Esophagus muscularis mucosa (tissue), 4 donors: ENCODE data around the gene FAM171A1. TPM values are rescaled to one million over a fixed set of nuclear protein-coding genes. Genes with fewer than 3 reads are reported as not detected.

Source experiments
- DNase-seq: peaks from one replicate; pipeline ENCODE4 v3.0.0-alpha.2; 2017; ENCODE audit errors: extremely low spot score
- H3K27ac ChIP-seq, 4 donors: fragments of 200-600 bp; sonication (generic); replicated peaks in 1 of 4; 1 replicate in 3 of 4; 2 replicates in 1 of 4; pipeline ENCODE4 v1.5.1; 2016 to 2019; ENCODE audit warnings: mild to moderate bottlenecking in 1 of 4
- H3K27me3 ChIP-seq, 4 donors: fragments of 200-600 bp; sonication (generic); one replicate each; pipeline versions ENCODE4 v1.5.1 to v1.6.0; 2016 to 2019
- H3K36me3 ChIP-seq, 4 donors: fragments of 200-600 bp; sonication (generic); one replicate each; pipeline ENCODE4 v1.5.1; 2016 to 2019
- H3K4me1 ChIP-seq, 4 donors: fragments of 200-600 bp; sonication (generic); one replicate each; pipeline ENCODE4 v1.5.1; 2016 to 2019
- H3K4me3 ChIP-seq, 4 donors: fragments of 200-600 bp; sonication (generic); 1 replicate in 2 of 4; 2 replicates in 2 of 4; pipeline ENCODE4 v1.5.1; 2016 to 2019; ENCODE audit warnings: mild to moderate bottlenecking in 4 of 4, moderate library complexity in 1 of 4
- H3K9me3 ChIP-seq, 4 donors: fragments of 200-600 bp; sonication (generic); 1 replicate in 3 of 4; 2 replicates in 1 of 4; pipeline ENCODE4 v1.5.1; 2016 to 2019
- EP300 ChIP-seq: sonication (generic); formaldehyde crosslinking; IDR thresholded peaks from one replicate; pipeline ENCODE4 v1.6.1; 2017; ENCODE audit warnings: antibody characterized with exemption
- POLR2A ChIP-seq: fragments of 450-650 bp; IDR thresholded peaks from one replicate; pipeline ENCODE4 v1.6.1; 2017; ENCODE audit warnings: antibody characterized with exemption, moderate library complexity, mild to moderate bottlenecking, low read depth
- POLR2AphosphoS5 ChIP-seq, 2 donors: sonication (generic); formaldehyde crosslinking; IDR thresholded peaks; one replicate each; pipeline ENCODE4 v1.6.1; 2017; ENCODE audit warnings: antibody characterized with exemption in 2 of 2
- WGBS: methylation state at CpG from one replicate; pipeline ENCODE4 v1.1.5; 2018; 5-methylcytosine and 5-hydroxymethylcytosine counted together
- intact Hi-C: fragments of 100-400 bp; cut with DNase I; formaldehyde crosslinking; loops from one replicate; pipeline ENCODE4 v1.15.1; 2023
- total RNA-seq, 4 donors: library from RNA; depleted of rRNA; stranded (reverse); fragments of >200 nt; gene quantifications; one replicate each; pipeline versions ENCODE4 v1.1.0 to v1.2.1, GENCODE V29; 2016
- TF ChIP-seq, protein P1 (sequence below), 3 experiments: fragments of 200-600 bp in 2 of 3; fragments of 450-650 bp in 1 of 3; sonication (generic) in 2 of 3; IDR thresholded peaks; one replicate each; pipeline ENCODE4 v1.5.1; 2017 to 2019; ENCODE audit warnings: antibody characterized with exemption in 3 of 3, mild to moderate bottlenecking in 2 of 3, moderate library complexity in 1 of 3

Gene FAM171A1
- total RNA-seq, 4 donors from 2014 or later, result 7.1 to 15.0 (median 12.6) TPM

DNA sequence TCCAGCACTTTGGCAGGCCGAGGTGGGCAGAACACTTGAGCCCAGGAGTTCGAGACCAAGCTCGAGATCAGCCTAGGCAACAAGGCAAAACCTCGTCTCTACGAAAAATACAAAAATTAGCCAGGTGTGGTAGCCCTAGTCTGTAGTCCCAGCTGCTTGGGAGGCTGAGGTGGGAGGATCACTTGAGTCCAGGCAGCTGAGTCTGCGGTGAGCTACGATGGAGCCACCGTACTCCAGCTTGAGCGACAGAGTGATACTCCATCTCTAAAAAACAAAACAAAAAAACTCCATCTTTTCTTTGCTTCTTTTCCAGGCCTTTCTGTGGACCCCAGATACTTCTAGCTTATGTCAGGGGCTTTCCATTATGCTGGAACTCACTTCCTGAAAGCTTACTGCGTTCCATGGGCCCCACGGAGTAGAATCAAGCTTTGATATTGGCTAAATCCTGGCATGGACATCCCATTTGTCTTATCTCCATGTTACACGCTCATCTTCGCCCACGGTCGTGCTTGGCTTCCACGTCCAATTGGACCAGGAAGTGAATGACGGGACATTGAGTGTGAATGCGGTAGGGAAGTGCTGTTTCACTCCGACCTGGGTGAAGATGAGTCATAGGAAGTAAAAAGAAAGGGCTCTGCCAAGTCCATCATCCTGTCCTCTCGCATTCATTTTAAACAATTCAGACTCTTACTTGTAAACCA is 45.7 kb downstream of the FAM171A1 start:
- intact Hi-C loops, result no loop called here
- Histone ChIP-seq H3K36me3 (no peaks in the 10 kb centered on the region), H3K27ac (peak overlapping the region; percentile 12 to 60 (median 56)), H3K4me3 (peak overlapping the region in 1 of 4 donors; percentile 26), H3K27me3 (no peaks in the 10 kb centered on the region), H3K9me3 (no peaks in the 10 kb centered on the region), H3K4me1 (peaks cover 16 to 38% (median 36%) of the 10 kb centered on the region in 4 donors)
- no peak for DNase-seq
- 66% methylated on average over 20 of the region's 20 CpGs for WGBS
- no peak for TF ChIP-seq EP300
- peak in 1 of 2 donors; percentile 30 for TF ChIP-seq POLR2AphosphoS5 (IDR thresholded peaks at IDR 0.05)

DNA sequence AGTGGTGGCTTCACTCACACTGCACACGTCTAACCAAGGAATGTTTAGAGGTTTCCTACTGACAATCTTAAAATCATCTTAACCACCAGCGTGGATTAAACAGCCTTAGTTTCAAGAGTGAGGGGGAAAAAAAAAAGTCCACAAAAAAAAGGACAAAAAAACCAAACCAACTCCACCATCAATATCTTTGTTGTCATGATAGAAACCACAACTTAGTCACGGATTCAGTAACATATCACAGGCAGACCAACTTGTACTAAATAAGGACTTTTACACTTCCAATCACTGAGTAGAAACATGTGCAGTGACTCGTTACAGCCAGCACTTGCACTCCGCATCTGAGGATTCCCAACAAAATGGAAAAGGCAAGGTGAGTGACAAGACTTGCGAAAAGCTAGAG is 46.5 kb downstream of the FAM171A1 start:
- DNase-seq, result no peak
- TF ChIP-seq POLR2A, result no peak
- no peak for TF ChIP-seq POLR2AphosphoS5 (IDR thresholded peaks at IDR 0.05)
- no peak for TF ChIP-seq EP300
- TF ChIP-seq, protein P1, sequence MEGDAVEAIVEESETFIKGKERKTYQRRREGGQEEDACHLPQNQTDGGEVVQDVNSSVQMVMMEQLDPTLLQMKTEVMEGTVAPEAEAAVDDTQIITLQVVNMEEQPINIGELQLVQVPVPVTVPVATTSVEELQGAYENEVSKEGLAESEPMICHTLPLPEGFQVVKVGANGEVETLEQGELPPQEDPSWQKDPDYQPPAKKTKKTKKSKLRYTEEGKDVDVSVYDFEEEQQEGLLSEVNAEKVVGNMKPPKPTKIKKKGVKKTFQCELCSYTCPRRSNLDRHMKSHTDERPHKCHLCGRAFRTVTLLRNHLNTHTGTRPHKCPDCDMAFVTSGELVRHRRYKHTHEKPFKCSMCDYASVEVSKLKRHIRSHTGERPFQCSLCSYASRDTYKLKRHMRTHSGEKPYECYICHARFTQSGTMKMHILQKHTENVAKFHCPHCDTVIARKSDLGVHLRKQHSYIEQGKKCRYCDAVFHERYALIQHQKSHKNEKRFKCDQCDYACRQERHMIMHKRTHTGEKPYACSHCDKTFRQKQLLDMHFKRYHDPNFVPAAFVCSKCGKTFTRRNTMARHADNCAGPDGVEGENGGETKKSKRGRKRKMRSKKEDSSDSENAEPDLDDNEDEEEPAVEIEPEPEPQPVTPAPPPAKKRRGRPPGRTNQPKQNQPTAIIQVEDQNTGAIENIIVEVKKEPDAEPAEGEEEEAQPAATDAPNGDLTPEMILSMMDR (IDR thresholded peaks at IDR 0.05), result no peak
- Histone ChIP-seq H3K27ac (no peak overlapping the region), H3K27me3 (no peaks in the 10 kb centered on the region), H3K4me1 (peaks cover 16 to 38% (median 36%) of the 10 kb centered on the region in 4 donors), H3K4me3 (no peak overlapping the region), H3K9me3 (no peaks in the 10 kb centered on the region), H3K36me3 (no peaks in the 10 kb centered on the region)
- WGBS, result 75% methylated on average over 6 of the region's 6 CpGs
- intact Hi-C loops, result no loop called here

DNA sequence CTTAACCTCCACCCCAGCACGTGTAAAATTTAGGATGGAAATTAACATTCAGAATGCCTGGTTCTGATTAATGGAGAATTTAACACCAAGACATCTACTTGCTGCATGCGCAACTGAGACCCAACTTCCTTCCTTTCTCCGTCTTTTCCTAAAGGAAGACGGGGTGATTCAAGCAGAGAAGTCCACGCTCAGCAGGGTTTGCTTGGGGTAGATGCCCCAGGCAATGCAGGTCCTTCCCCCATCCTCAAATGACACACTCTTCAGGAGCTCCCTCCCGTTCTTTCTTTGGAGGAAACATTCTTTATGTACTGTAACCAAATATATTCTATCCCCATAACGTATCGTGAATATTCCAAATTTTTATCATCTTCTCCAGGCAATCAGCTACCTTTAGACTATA is 47.0 kb downstream of the FAM171A1 start:
- Histone ChIP-seq H3K4me1 (peaks cover 16 to 38% (median 36%) of the 10 kb centered on the region in 4 donors), H3K36me3 (no peaks in the 10 kb centered on the region), H3K9me3 (no peaks in the 10 kb centered on the region), H3K27ac (no peak overlapping the region), H3K4me3 (no peak overlapping the region), H3K27me3 (no peaks in the 10 kb centered on the region)
- DNase-seq, result no peak
- intact Hi-C loops, result no loop called here
- TF ChIP-seq, protein P1 (IDR thresholded peaks at IDR 0.05), result no peak
- TF ChIP-seq POLR2A, result no peak
- no peak for TF ChIP-seq EP300
- no peak for TF ChIP-seq POLR2AphosphoS5 (IDR thresholded peaks at IDR 0.05)
- WGBS, result 88% methylated on average over 8 of the region's 8 CpGs

DNA sequence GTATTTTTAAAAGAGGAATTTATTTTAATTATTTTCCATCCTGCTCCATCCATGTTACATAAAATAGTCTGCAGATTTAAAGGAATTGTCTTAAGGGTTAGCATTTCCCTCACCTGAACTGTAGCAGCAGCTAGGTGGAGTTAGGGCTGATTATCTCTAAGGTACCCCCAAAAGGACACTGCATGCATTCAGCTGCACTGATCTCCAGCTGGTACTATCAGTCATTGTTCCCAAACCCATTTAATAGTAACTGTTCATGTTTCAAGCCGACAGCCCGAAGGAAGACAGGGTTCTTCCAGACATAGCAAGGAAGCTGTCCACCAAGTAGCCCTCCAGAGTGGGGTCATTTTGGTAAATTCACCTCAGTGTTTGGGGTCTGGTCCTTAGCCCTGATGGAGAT is 48.7 kb downstream of the FAM171A1 start:
- Histone ChIP-seq H3K9me3 (no peaks in the 10 kb centered on the region), H3K27ac (no peak overlapping the region), H3K36me3 (no peaks in the 10 kb centered on the region), H3K4me1 (peaks cover 16 to 38% (median 36%) of the 10 kb centered on the region in 4 donors), H3K4me3 (no peak overlapping the region), H3K27me3 (no peaks in the 10 kb centered on the region)
- WGBS, result 24% methylated on average over 2 of the region's 2 CpGs
- no peak for DNase-seq
- intact Hi-C loops, result no loop called here
- TF ChIP-seq, protein P1 (IDR thresholded peaks at IDR 0.05), result no peak

DNA sequence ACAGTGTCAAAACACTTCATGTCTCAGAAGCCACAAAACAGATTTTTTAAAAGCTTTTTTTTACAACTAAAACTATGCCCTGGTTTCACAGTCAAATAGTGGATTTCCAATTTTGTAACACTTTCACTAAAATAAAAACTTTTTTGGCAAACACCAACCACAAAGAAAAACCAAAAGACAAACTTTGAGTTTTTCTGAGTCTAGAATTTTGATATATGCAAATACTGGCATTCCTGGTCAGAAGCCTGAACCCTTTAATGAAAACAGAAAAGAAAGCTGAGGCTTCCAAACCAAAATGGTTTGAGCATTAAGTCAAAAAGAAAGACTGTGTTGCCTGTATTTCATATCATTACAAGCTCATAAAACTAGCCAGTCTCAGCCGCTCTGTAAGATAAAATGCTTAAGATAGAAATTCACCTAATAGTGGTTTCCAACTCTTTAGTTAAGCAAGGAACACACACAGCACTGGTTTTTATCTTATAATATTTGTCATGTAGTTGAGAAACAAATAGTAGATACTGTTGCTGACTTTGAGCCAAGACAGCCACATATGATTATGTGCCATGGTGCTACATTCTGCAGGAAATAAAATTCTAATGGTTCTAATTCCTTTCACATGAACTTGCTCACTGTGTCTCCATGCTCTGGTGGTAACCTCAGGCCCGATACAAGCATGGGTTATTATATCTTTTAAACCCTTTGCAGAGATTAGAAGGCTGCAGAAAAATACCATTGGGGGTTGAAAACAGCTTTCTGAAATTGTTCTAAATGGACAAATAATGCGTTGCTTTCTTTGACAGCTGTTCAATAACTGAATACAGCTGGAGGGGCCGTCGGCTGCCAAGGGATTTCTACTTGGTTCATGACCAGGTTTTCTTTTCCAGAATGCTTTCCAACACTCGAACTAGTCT is 49.4 kb downstream of the FAM171A1 start:
- Histone ChIP-seq H3K36me3 (no peaks in the 10 kb centered on the region), H3K9me3 (no peaks in the 10 kb centered on the region), H3K27me3 (no peaks in the 10 kb centered on the region), H3K27ac (no peak overlapping the region), H3K4me3 (no peak overlapping the region), H3K4me1 (peaks cover 16 to 35% (median 33%) of the 10 kb centered on the region in 4 donors)
- WGBS, result 28% methylated on average over 6 of the region's 6 CpGs
- DNase-seq, result no peak
- intact Hi-C loops, result no loop called here
- TF ChIP-seq POLR2AphosphoS5 (IDR thresholded peaks at IDR 0.05) (no peak), POLR2A (no peak), EP300 (no peak)
- TF ChIP-seq, protein P1 (IDR thresholded peaks at IDR 0.05), result no peak
